Measurements from ENCODE around the gene MYO16.
"Not testable (repeated sequence)": the region's sequence is repeated elsewhere in the genome, so short reads cannot be mapped to it uniquely, and the experiment has no call there.

MYO16 gene

GRCh38 chr13:108991416-108991815 is 362.0 kb downstream of the MYO16 start:
- not testable (repeated sequence) for DNase-seq

- DNase-seq: no peak
Observed at GRCh38 chr13:108993346-108993745, 363.9 kb downstream of the MYO16 start.

GRCh38 chr13:108996430-108996829 is 367.0 kb downstream of the MYO16 start:
- no peak for DNase-seq

GRCh38 chr13:109000207-109000606 is 370.8 kb downstream of the MYO16 start:
- DNase-seq: no peak

- DNase-seq: no peak
Observed at GRCh38 chr13:109002934-109003333, 373.5 kb downstream of the MYO16 start.

GRCh38 chr13:109007946-109008345 is 378.5 kb downstream of the MYO16 start:
- no peak for DNase-seq

- DNase-seq: no peak
Observed at GRCh38 chr13:109009756-109010155, 380.3 kb downstream of the MYO16 start.

GRCh38 chr13:109010912-109011311 is 381.5 kb downstream of the MYO16 start:
- no peak for DNase-seq

- DNase-seq: no peak
Observed at GRCh38 chr13:109012115-109012514, 382.7 kb downstream of the MYO16 start.

- no peak for DNase-seq
Observed at GRCh38 chr13:109021558-109021957, 392.1 kb downstream of the MYO16 start.

GRCh38 chr13:109024611-109025010 is 395.2 kb downstream of the MYO16 start:
- DNase-seq: no peak

- no peak for DNase-seq
Observed at GRCh38 chr13:109026266-109026665, 396.9 kb downstream of the MYO16 start.

GRCh38 chr13:109028624-109029023 is 399.2 kb downstream of the MYO16 start:
- no peak for DNase-seq

GRCh38 chr13:109033090-109033489 is 403.7 kb downstream of the MYO16 start:
- DNase-seq: no peak

GRCh38 chr13:109036078-109036780 is 406.8 kb downstream of the MYO16 start:
- no peak for DNase-seq

- no peak for DNase-seq
Observed at GRCh38 chr13:109043636-109044035, 414.2 kb downstream of the MYO16 start.

GRCh38 chr13:109055850-109056249 is 426.4 kb downstream of the MYO16 start:
- no peak for DNase-seq

- DNase-seq: no peak
Observed at GRCh38 chr13:109058087-109058486, 428.7 kb downstream of the MYO16 start.

GRCh38 chr13:109072505-109072904 is 443.1 kb downstream of the MYO16 start:
- no peak for DNase-seq

- DNase-seq: no peak
Observed at GRCh38 chr13:109074436-109074835, 445.0 kb downstream of the MYO16 start.

GRCh38 chr13:109074853-109075252 is 445.4 kb downstream of the MYO16 start:
- no peak for DNase-seq

- no peak for DNase-seq
Observed at GRCh38 chr13:109087916-109088623, 458.7 kb downstream of the MYO16 start.

- no peak for DNase-seq
Observed at GRCh38 chr13:109088624-109088917, 459.2 kb downstream of the MYO16 start.

GRCh38 chr13:109090796-109091195 is 461.4 kb downstream of the MYO16 start:
- no peak for DNase-seq

GRCh38 chr13:109091249-109091648 is 461.8 kb downstream of the MYO16 start:
- DNase-seq: no peak

All from activated CD4-positive, alpha-beta T cell treated with anti-CD3 and anti-CD28 coated beads, Interleukin-10, Interleukin-2, amounts not matched to agents 100 ng/mL and 50 ng/mL, durations not matched to agents 16 hours and 8 hours (primary cell).